ENCODE measurements around the gene BCO1.

Gene BCO1

GRCh38 chr16:81237282-81237681, 1.2 kb upstream of the BCO1 start:
- no peak for DNase-seq

GRCh38 chr16:81237942-81238295, 570 bp upstream of the BCO1 start:
- no peak for DNase-seq

GRCh38 chr16:81239367-81240121, 1.1 kb downstream of the BCO1 start:
- no peak for DNase-seq

- no peak for DNase-seq
These were observed 3.2 kb downstream of the BCO1 start for GRCh38 chr16:81241706-81242105.

GRCh38 chr16:81242977-81243618, 4.6 kb downstream of the BCO1 start:
- DNase-seq = no peak

- DNase-seq = no peak
These were observed 5.5 kb downstream of the BCO1 start for GRCh38 chr16:81243942-81244341.

- DNase-seq = no peak
These were observed 13.4 kb downstream of the BCO1 start for GRCh38 chr16:81251871-81252270.

- no peak for DNase-seq
These were observed 14.7 kb downstream of the BCO1 start for GRCh38 chr16:81253141-81253540.

GRCh38 chr16:81254922-81255526, 16.5 kb downstream of the BCO1 start:
- no peak for DNase-seq

- no peak for DNase-seq
These were observed 21.4 kb downstream of the BCO1 start for GRCh38 chr16:81259916-81260315.

GRCh38 chr16:81261049-81261648, 22.7 kb downstream of the BCO1 start:
- no peak for DNase-seq

- no peak for DNase-seq
These were observed 25.2 kb downstream of the BCO1 start for GRCh38 chr16:81263470-81264220.

GRCh38 chr16:81264386-81264785, 25.9 kb downstream of the BCO1 start:
- no peak for DNase-seq

GRCh38 chr16:81265052-81265451, 26.6 kb downstream of the BCO1 start:
- no peak for DNase-seq

GRCh38 chr16:81265658-81266451, 27.4 kb downstream of the BCO1 start:
- no peak for DNase-seq

GRCh38 chr16:81266680-81267095, 28.2 kb downstream of the BCO1 start:
- no peak for DNase-seq

GRCh38 chr16:81268509-81268908, 30.0 kb downstream of the BCO1 start:
- DNase-seq = no peak

- no peak for DNase-seq
These were observed 34.9 kb downstream of the BCO1 start for GRCh38 chr16:81273223-81273950.

GRCh38 chr16:81275064-81275532, 36.6 kb downstream of the BCO1 start:
- DNase-seq = no peak

- DNase-seq = no peak
These were observed 37.3 kb downstream of the BCO1 start for GRCh38 chr16:81275795-81276194.

GRCh38 chr16:81276323-81276722, 37.8 kb downstream of the BCO1 start:
- DNase-seq = no peak

Data from fibroblast of skin of back (primary cell).